WTC11 (cell line): ENCODE data around the gene MT1F. TPM values are rescaled to one million over a fixed set of nuclear protein-coding genes. Genes with fewer than 3 reads are reported as not detected.

Experiments used
- ATAC-seq: fragments of 200-7000 bp; cut with Tn5 transposase; 2 replicates; pipeline ENCODE4 v1.10.0; 2021; ENCODE audit warnings: mild to moderate bottlenecking, moderate library complexity
- CTCF ChIA-PET: fragments of 300-600 bp; sonication (Branson Sonifier 250); formaldehyde crosslinking; loops from one replicate; lab custom pipeline; 2021; ENCODE audit warnings: antibody characterized with exemption; lab: Charles Lee
- POLR2A ChIA-PET: fragments of 350-600 bp; sonication (Branson Sonifier 250); formaldehyde crosslinking; loops from one replicate; lab custom pipeline; 2021; ENCODE audit warnings: antibody characterized with exemption; lab: Charles Lee
- DNase-seq: peaks from one replicate; pipeline ENCODE4 v3.0.0; 2021; ENCODE audit warnings: low spot score
- H3K27ac Mint-ChIP-seq: 2 replicates; pipeline ENCODE4 v1.8.0; 2021; ENCODE audit warnings: mixed read lengths
- H3K27me3 Mint-ChIP-seq: 2 replicates; pipeline ENCODE4 v1.8.0; 2021; ENCODE audit warnings: low read depth, mild to moderate bottlenecking, moderate library complexity, mixed read lengths
- H3K36me3 Mint-ChIP-seq: 2 replicates; pipeline ENCODE4 v1.8.0; 2021; ENCODE audit warnings: mixed read lengths
- H3K4me1 Mint-ChIP-seq: 2 replicates; pipeline ENCODE4 v1.8.0; 2022; ENCODE audit warnings: mixed read lengths
- H3K4me3 Mint-ChIP-seq: 2 replicates; pipeline ENCODE4 v1.8.0; 2021; ENCODE audit warnings: mild to moderate bottlenecking, moderate library complexity, mixed read lengths
- H3K9me3 Mint-ChIP-seq: 2 replicates; pipeline ENCODE4 v1.8.0; 2021; ENCODE audit warnings: mixed read lengths
- CBFB ChIP-seq: sonication (generic); formaldehyde crosslinking; IDR thresholded peaks from 2 replicates; pipeline ENCODE4 v1.8.1; 2022; ENCODE audit warnings: mild to moderate bottlenecking, low read depth, missing genetic modification reagents
- ESRRA ChIP-seq: sonication (generic); formaldehyde crosslinking; IDR thresholded peaks from 2 replicates; pipeline ENCODE4 v1.8.1; 2022; ENCODE audit warnings: mild to moderate bottlenecking, missing genetic modification reagents, borderline replicate concordance
- FOXK1 ChIP-seq: sonication (generic); formaldehyde crosslinking; IDR thresholded peaks from 2 replicates; pipeline ENCODE4 v1.8.0; 2022; ENCODE audit warnings: mild to moderate bottlenecking, moderate library complexity, missing genetic modification reagents
- HMGA2 ChIP-seq: fragments of 250-450 bp; sonication (Bioruptor Pico); IDR thresholded peaks from 2 replicates; pipeline ENCODE4 v1.4.0; 2021; ENCODE audit warnings: mild to moderate bottlenecking, moderate library complexity
- JAZF1 ChIP-seq: fragments of 250-450 bp; sonication (Bioruptor Pico); IDR thresholded peaks from 2 replicates; pipeline ENCODE4 v1.9.0; 2021; ENCODE audit warnings: moderate library complexity, mild to moderate bottlenecking, inconsistent platforms
- JUN ChIP-seq: sonication (generic); formaldehyde crosslinking; IDR thresholded peaks from 2 replicates; pipeline ENCODE4 v1.8.0; 2023; ENCODE audit warnings: mild to moderate bottlenecking, missing genetic modification reagents
- MXD4 ChIP-seq: fragments of 250-450 bp; sonication (Bioruptor Pico); IDR thresholded peaks from 2 replicates; pipeline ENCODE4 v1.8.0; 2021; ENCODE audit warnings: mild to moderate bottlenecking, moderate library complexity, borderline replicate concordance
- NFATC4 ChIP-seq: fragments of 250-450 bp; sonication (Bioruptor Pico); IDR thresholded peaks from 2 replicates; pipeline ENCODE4 v1.9.0; 2021; ENCODE audit warnings: mild to moderate bottlenecking
- NFYB ChIP-seq: sonication (generic); formaldehyde crosslinking; conservative IDR thresholded peaks from 2 replicates; pipeline ENCODE4 v1.8.0; 2022; ENCODE audit warnings: low read depth, missing genetic modification reagents
- TP53 ChIP-seq: sonication (generic); formaldehyde crosslinking; IDR thresholded peaks from 2 replicates; pipeline ENCODE4 v1.8.1; 2023; ENCODE audit warnings: mild to moderate bottlenecking, missing genetic modification reagents
- ZNF263 ChIP-seq: sonication (generic); formaldehyde crosslinking; IDR thresholded peaks from 2 replicates; pipeline ENCODE4 v1.8.1; 2022; ENCODE audit warnings: low read depth, mild to moderate bottlenecking, moderate library complexity, missing genetic modification reagents
- ZNF671 ChIP-seq: fragments of 250-450 bp; sonication (Bioruptor Pico); IDR thresholded peaks from 2 replicates; pipeline ENCODE4 v1.8.0; 2021; ENCODE audit warnings: mild to moderate bottlenecking
- total RNA-seq: library from RNA; stranded (reverse); gene quantifications from 3 replicates; pipeline ENCODE4 v1.2.3, GENCODE V29; 2021
- TF ChIP-seq, protein P1 (sequence below): fragments of 250-450 bp; sonication (Bioruptor Pico); IDR thresholded peaks from 2 replicates; pipeline ENCODE4 v1.9.0; 2021; ENCODE audit warnings: mild to moderate bottlenecking, borderline replicate concordance
- TF ChIP-seq, protein P2 (sequence below): sonication (generic); formaldehyde crosslinking; IDR thresholded peaks from 2 replicates; pipeline ENCODE4 v1.8.1; 2022; ENCODE audit warnings: low read depth, missing genetic modification reagents, borderline replicate concordance
- TF ChIP-seq, protein P3 (sequence below): sonication (generic); formaldehyde crosslinking; IDR thresholded peaks from 2 replicates; pipeline ENCODE4 v1.8.1; 2022; ENCODE audit warnings: mild to moderate bottlenecking, missing genetic modification reagents, moderate library complexity, borderline replicate concordance
- TF ChIP-seq, protein P4 (sequence below): sonication (generic); formaldehyde crosslinking; IDR thresholded peaks from 2 replicates; pipeline ENCODE4 v1.8.1; 2023; ENCODE audit warnings: mild to moderate bottlenecking, missing genetic modification reagents
- TF ChIP-seq, protein P5 (sequence below): sonication (generic); formaldehyde crosslinking; conservative IDR thresholded peaks from 2 replicates; pipeline ENCODE4 v1.8.1; 2022; ENCODE audit warnings: mild to moderate bottlenecking, missing genetic modification reagents
- TF ChIP-seq, protein P6 (sequence below): fragments of 200-600 bp; IDR thresholded peaks from 2 replicates; pipeline ENCODE4 v1.8.0; 2022; ENCODE audit warnings: antibody characterized with exemption

Gene MT1F
- total RNA-seq, 1 experiment from 2014 or later: 58.2 TPM

DNA sequence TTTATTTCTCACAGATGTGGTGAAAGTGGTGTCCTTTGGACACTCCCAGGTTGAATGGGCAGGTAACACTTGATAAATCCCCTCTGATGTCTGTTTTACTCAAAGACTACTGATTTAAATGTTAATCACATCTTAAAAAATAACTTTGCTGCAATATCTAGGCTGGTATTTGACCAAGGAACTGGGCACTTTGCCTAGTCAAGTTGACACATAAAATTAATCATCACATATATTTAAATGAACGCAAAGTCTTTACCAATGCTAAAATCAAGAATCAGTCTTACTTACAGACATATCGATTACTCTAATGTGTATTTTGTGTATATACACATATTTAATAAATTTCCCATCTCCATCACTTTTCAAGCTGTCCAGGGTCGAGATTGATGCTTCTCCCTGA, 42.4 kb upstream of the MT1F start:
- Mint-ChIP-seq H3K4me3 (no peak overlapping the region), H3K36me3 (no peaks in the 10 kb centered on the region), H3K27ac (no peak overlapping the region), H3K4me1 (peaks cover 38% of the 10 kb centered on the region), H3K27me3 (peaks cover 93% of the 10 kb centered on the region), H3K9me3 (no peaks in the 10 kb centered on the region)
- ATAC-seq (no peak), DNase-seq (no peak)
- ChIA-PET CTCF (interaction anchor here (1.1 kb wide), 1 partner anchor 15 kb away, joined by 3 read pairs; no protein-coding TSS in a partner anchor), POLR2A (no interaction called here)
- no peak for TF ChIP-seq HMGA2 (CRISPR knock-in tag)
- no peak for TF ChIP-seq TP53 (CRISPR knock-in tag)
- TF ChIP-seq CBFB: no peak
- no peak for TF ChIP-seq JUN (CRISPR knock-in tag)
- TF ChIP-seq NFYB (CRISPR knock-in tag): no peak
- no peak for TF ChIP-seq ZNF263
- TF ChIP-seq MXD4 (CRISPR knock-in tag): no peak
- TF ChIP-seq, protein P1, sequence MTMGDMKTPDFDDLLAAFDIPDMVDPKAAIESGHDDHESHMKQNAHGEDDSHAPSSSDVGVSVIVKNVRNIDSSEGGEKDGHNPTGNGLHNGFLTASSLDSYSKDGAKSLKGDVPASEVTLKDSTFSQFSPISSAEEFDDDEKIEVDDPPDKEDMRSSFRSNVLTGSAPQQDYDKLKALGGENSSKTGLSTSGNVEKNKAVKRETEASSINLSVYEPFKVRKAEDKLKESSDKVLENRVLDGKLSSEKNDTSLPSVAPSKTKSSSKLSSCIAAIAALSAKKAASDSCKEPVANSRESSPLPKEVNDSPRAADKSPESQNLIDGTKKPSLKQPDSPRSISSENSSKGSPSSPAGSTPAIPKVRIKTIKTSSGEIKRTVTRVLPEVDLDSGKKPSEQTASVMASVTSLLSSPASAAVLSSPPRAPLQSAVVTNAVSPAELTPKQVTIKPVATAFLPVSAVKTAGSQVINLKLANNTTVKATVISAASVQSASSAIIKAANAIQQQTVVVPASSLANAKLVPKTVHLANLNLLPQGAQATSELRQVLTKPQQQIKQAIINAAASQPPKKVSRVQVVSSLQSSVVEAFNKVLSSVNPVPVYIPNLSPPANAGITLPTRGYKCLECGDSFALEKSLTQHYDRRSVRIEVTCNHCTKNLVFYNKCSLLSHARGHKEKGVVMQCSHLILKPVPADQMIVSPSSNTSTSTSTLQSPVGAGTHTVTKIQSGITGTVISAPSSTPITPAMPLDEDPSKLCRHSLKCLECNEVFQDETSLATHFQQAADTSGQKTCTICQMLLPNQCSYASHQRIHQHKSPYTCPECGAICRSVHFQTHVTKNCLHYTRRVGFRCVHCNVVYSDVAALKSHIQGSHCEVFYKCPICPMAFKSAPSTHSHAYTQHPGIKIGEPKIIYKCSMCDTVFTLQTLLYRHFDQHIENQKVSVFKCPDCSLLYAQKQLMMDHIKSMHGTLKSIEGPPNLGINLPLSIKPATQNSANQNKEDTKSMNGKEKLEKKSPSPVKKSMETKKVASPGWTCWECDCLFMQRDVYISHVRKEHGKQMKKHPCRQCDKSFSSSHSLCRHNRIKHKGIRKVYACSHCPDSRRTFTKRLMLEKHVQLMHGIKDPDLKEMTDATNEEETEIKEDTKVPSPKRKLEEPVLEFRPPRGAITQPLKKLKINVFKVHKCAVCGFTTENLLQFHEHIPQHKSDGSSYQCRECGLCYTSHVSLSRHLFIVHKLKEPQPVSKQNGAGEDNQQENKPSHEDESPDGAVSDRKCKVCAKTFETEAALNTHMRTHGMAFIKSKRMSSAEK (CRISPR knock-in tag): no peak
- TF ChIP-seq ESRRA (CRISPR knock-in tag): no peak
- TF ChIP-seq, protein P2, sequence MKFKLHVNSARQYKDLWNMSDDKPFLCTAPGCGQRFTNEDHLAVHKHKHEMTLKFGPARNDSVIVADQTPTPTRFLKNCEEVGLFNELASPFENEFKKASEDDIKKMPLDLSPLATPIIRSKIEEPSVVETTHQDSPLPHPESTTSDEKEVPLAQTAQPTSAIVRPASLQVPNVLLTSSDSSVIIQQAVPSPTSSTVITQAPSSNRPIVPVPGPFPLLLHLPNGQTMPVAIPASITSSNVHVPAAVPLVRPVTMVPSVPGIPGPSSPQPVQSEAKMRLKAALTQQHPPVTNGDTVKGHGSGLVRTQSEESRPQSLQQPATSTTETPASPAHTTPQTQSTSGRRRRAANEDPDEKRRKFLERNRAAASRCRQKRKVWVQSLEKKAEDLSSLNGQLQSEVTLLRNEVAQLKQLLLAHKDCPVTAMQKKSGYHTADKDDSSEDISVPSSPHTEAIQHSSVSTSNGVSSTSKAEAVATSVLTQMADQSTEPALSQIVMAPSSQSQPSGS: no peak
- TF ChIP-seq FOXK1: no peak
- TF ChIP-seq, protein P3, sequence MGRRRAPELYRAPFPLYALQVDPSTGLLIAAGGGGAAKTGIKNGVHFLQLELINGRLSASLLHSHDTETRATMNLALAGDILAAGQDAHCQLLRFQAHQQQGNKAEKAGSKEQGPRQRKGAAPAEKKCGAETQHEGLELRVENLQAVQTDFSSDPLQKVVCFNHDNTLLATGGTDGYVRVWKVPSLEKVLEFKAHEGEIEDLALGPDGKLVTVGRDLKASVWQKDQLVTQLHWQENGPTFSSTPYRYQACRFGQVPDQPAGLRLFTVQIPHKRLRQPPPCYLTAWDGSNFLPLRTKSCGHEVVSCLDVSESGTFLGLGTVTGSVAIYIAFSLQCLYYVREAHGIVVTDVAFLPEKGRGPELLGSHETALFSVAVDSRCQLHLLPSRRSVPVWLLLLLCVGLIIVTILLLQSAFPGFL (CRISPR knock-in tag): no peak
- TF ChIP-seq, protein P4, sequence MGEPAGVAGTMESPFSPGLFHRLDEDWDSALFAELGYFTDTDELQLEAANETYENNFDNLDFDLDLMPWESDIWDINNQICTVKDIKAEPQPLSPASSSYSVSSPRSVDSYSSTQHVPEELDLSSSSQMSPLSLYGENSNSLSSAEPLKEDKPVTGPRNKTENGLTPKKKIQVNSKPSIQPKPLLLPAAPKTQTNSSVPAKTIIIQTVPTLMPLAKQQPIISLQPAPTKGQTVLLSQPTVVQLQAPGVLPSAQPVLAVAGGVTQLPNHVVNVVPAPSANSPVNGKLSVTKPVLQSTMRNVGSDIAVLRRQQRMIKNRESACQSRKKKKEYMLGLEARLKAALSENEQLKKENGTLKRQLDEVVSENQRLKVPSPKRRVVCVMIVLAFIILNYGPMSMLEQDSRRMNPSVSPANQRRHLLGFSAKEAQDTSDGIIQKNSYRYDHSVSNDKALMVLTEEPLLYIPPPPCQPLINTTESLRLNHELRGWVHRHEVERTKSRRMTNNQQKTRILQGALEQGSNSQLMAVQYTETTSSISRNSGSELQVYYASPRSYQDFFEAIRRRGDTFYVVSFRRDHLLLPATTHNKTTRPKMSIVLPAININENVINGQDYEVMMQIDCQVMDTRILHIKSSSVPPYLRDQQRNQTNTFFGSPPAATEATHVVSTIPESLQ (CRISPR knock-in tag): no peak
- TF ChIP-seq JAZF1 (CRISPR knock-in tag): no peak
- TF ChIP-seq ZNF671 (CRISPR knock-in tag): no peak
- TF ChIP-seq NFATC4: no peak
- TF ChIP-seq, protein P5, sequence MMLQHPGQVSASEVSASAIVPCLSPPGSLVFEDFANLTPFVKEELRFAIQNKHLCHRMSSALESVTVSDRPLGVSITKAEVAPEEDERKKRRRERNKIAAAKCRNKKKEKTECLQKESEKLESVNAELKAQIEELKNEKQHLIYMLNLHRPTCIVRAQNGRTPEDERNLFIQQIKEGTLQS (CRISPR knock-in tag): no peak
- TF ChIP-seq, protein P6, sequence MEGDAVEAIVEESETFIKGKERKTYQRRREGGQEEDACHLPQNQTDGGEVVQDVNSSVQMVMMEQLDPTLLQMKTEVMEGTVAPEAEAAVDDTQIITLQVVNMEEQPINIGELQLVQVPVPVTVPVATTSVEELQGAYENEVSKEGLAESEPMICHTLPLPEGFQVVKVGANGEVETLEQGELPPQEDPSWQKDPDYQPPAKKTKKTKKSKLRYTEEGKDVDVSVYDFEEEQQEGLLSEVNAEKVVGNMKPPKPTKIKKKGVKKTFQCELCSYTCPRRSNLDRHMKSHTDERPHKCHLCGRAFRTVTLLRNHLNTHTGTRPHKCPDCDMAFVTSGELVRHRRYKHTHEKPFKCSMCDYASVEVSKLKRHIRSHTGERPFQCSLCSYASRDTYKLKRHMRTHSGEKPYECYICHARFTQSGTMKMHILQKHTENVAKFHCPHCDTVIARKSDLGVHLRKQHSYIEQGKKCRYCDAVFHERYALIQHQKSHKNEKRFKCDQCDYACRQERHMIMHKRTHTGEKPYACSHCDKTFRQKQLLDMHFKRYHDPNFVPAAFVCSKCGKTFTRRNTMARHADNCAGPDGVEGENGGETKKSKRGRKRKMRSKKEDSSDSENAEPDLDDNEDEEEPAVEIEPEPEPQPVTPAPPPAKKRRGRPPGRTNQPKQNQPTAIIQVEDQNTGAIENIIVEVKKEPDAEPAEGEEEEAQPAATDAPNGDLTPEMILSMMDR: no peak
